IPS-NIHi7 (cell line): ENCODE results near the gene RPS15.
"Not testable (repeated sequence)": the region's sequence is repeated elsewhere in the genome, so short reads cannot be mapped to it uniquely, and the experiment has no call there.

ENCODE experiments used
- DNase-seq: peaks from one replicate; pipeline ENCODE4 v3.0.0; 2012; ENCODE audit warnings: mixed read lengths; ENCODE audit errors: extremely low spot score

The RPS15 gene

DNA sequence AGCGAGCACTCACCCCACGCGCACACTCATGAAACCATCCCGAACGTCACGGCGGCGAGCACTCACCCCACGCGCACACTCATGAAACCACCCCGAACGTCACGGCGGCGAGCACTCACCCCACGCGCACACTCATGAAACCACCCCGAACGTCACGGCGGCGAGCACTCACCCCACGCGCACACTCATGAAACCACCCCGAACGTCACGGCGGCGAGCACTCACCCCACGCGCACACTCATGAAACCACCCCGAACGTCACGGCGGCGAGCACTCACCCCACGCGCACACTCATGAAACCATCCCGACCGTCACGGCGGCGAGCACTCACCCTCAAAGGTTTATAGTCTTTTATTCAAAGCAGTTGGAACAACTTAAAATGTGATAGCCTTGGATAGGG lies 18.1 kb upstream of the RPS15 start:
- DNase-seq, result not testable (repeated sequence)

DNA sequence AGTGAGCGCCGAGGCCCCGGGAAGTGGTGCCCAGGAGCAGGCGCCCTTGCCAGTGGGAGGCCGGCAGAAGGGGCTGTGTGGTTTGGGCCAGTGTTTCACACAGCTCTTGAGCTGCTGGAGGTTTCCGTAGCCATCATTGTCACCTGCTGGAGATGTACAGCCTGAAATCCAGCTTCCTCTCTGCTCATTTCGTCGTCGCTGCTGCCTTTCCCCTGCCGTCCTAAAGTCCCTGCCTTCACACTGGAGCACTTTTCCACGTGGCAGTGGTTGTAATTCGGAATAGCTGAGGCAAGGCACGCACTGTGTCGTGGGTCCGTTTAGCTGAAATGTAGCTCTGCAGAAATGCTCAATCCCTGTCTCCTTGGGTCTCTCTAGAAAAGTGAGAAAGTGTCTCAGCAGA lies 17.6 kb upstream of the RPS15 start:
- DNase-seq, result no peak

DNA sequence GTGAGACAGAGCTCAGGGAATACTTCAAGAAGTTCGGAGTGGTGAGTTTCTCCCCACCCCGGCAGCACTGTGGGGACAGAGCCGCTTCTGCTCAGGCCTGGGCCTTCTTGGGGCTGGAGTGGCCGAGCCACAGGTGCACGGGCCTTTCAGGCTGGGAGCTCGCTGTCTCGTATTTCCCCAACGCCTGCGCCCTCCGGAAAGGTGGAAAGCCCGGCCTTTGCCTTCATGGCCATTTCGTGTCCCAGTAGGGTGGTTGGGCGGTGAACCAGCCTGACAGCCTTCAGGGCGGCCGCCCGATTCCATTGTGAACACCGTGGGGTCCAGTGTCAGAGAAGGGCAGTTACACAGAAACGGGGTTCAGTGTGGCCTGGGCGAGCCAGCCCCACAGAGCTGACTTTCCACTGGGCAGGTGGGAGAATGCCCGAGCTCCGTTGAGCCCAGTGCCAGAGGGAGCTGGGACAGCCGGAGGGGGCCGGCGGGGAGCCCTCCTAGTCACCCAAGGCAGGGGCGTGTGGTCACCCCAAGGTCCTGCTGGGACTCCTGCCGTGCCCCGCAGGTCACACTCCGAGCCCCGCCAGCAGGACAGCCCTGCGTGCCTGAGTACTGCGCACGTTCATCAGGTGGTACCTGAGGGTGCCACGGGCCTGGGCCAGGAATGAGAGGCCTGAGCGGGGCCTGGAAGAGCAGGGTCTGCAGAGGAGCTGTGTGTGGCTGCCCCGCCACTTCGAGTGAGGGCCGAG lies 16.8 kb upstream of the RPS15 start:
- no peak for DNase-seq

DNA sequence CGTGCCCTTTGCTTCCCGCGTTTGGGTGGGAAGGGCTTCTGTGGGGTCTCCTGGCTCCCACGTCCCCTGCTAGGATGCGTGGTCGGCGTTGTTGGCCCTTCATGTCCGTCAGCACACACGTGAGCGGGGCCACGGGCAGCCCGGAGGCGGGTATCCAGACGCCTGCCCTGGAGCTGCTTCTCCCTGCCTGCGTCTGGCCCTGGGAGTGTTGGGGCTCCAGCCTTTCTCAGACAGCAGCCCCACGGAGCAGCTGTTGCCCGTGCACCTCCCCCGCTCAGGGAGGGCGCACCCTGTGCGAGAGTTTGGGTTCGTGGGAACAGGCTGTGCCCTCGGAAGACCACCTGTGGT lies 16.3 kb upstream of the RPS15 start:
- DNase-seq, result no peak

DNA sequence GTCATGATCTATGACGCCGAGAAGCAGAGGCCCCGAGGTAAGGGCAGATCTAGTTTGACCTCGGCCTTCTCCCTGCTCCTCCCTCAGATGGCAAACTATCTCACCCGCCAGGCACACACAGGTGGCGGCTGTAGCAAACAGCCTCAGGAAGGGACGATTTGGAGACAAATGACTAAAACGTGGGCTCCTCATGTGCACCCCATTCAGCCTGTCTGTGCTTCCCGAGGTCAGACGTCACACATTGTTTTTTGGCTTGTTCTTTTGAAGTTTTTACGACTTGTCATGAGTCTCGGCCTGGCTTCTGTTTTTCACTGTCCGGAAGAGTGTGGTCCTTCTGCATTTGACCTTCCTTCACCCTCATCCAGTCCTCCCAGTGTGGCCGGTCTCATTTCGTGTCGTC lies 15.8 kb upstream of the RPS15 start:
- DNase-seq, result no peak

DNA sequence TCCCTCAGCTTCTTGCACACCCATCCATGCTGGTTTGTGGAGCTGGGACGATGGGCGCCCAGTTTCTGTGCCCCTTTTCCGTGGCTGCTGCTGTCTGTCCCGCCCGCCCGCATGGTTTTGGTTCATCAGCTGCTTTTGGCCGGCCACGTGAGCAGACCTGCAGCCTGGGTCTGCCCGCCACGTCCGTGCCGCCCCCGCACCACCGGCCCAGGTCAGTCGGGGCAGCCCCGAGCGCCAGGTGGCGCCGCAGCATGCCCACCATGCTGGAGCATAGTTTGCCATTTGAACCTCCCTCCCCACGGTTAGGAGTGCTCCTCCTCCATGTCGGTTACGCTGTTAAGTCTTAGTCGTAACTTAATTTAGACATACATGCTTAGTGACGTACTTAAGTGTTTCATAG lies 15.3 kb upstream of the RPS15 start:
- no peak for DNase-seq

DNA sequence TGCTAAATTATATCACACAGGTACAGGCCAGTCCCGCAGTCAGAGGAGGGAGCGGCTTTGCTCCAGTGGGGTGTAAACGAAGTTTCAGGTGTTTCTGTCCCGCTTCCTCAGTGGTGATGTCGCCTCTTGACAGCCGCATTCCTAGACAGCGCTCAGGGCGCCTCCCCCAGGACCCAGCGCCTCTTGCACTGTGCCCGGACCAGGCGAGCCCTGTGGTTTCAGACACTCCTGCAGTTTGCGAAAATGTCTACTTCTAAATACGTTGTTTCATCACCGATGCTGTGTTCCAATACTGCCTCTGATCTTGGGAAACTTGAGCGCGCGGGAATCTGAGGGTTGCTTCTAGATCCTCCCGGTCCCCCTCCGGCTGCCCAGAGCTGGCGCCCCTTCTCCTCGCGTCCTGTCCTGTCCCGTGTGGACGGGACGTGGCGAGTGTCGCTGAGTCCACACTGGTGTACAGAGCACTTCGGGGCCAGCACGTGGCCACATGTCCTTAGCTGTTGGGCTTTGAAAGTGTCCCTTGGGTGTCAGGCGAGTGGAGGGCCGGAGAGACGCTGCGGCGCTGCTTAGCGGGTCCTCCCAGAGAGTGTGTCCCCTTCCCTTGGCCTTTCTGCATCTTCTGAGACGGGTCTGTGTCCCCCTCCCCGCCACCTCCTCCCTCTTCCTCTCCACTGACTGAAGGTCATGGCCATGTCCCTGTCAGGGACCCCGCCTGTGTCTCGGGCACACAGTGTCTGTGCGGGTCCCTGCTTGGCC lies 14.6 kb upstream of the RPS15 start:
- no peak for DNase-seq

DNA sequence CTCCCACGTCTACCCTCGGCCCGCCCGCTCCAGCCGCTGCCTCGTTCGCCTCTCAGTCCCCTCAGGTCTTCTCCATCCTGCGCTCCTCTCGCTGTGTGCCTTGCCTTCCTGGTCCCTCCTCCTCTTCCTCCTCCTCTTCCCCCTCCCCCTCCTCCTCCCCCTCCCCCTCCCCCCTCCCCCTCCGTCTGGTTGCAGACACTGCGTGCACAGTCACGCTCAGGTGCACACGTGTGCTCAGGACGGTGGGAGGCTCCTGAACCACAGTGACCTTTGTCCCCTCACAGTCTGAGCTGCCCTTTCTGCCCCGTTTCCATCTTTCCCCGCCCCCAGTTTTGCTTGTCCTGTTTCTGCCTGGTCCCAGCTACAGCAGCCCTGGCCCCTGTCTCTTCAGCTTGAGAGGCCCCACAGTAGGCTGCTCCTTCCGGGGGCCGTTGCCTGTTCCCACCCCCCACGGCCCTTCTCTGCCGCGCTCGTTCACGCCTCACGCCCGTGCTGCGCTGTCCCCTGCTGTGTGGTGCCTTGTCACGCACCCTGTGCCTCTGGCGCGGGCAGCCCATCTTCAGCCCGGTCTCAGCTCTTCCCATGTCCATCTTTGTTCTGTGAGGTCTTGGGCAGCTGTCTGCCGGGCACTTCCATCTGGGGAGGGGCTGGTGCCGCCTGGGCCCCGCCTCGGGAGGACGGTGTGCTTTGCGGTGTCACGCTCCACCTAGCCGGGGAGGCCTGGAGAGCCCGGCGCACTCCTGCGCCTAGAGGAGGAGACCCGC lies 13.8 kb upstream of the RPS15 start:
- DNase-seq, result no peak

DNA sequence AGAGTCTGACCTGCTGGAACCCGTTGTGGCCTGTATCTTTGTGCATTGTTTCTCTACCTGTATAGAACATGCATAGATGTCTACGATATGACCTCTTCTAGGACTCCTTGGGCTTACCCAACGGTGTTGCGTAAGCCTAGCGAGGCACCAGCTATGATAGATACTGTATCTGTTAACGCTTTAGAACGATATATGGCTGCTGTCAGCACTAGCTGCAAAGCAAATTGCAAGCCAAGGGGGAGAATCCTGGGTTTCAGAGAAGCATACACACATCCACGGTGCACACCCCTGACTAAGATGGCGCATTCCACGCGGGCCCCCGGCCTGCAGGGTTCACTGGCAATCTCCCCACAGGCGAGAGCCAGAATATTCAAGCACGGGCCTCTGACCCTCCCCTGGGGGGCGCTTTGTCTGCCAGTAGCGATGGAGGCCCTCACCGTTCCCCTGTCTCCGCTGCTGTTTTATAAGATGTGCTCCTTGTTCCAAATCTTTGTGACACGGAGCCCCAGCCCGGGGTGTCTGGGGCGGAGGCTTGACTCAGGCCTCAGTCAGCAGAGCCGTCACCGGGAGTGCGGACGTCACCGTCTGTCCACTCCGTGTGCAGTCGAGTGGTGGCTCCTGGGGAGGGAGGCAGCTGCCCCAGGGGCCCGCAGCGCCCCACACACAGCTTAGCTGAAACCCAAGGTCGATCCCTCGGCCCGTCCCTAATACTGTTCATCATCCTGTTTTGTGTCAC lies 12.9 kb upstream of the RPS15 start:
- DNase-seq, result no peak

DNA sequence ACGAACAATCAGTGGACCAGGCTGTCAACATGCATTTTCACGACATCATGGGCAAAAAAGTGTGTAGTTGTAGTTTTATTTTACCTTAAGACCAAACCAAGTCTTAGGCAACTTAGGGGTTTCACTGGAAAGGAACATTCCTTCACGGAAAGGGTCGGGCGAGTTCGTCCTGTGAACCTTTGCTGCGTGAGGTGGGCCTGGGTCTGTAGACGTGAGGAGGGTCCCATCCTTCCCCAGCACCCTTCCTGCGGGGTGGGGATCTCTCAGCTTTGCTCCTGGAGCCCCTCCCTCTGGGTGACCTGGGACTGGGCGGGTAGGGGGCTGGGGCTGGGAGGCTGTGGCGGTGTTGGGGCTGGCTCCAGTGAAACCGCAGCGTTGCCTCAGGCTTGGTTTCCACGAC lies 12.3 kb upstream of the RPS15 start:
- no peak for DNase-seq

DNA sequence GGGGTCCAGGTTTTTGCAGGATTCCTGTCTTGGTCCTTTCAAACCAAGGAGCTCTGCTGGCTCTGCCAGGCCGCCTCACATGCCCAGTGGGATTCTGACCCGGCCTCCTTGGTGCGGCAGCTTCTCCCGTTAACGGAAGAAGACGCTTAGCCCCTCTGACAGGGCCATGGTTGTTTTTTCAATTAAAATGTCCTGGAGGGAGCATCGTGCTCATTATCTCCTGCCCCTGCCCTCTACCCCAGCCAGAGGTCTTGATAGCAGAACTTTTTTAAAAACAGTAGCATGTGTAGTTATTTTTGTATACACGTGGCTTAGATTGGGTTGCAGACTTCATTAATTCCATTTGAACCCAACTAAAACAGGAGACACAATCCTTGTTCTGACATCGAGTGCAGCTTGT lies 11.5 kb upstream of the RPS15 start:
- no peak for DNase-seq

DNA sequence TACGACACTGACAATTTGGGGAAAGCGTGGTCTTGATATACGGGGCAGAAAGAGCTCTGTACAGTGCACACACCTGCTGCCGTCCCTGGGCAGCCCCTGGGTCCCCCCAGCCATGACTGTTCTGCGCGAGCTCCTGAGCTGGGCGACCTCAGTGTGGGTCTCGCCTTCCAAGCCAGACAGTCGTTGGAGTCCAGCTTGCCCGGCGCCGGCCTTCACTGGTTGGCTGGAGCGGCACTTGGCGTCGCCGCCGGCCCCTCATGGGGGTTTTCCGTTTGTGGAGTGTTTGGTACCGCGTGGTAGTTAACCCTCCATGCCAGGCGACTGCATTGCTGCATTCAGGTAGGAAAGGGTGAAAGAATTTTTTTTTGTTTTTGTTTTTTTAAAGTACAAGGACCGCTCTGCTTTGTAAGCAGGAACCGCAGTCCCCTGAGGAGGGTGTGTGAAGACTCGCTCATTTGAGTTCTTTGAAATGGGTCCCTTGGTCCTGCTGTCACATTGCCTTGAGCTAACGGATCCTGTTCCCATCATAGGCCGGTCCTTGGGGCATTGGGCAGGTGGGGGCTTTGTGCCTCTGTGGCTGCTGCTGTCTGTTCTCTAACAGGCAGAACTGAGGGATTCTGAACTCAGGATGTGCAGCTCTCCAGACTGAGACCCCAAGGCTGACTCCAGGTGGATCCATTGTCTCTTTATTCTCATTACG lies 10.8 kb upstream of the RPS15 start:
- DNase-seq, result no peak

DNA sequence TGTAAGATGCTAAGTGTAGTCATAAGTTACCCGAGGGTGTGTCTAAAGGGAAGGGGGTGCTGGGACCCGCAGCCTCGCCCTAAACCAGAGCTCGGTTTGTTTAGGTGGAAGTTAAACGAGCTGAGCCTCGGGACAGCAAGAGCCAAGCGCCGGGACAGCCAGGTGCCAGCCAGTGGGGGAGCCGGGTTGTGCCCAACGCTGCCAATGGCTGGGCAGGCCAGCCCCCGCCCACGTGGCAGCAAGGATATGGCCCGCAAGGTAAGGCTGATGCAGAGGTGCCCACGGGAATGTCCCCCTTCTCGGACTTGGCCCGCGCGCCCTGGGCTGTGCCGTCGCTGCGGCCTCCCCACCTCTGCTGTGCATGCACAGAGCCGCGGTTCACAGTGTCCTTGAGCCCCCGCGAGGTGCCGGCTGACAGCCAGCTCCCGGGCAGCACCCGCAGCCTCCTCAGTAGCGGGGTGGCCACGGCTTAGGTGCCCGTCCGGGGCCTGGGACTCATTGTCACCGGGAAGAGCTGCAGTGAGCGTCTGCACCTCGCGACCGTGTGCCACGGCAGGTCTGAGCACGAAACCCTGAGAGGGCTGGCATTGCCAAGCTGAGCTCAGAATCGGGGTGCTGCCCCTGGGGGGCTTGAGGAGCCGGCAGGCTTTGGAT lies 9.3 kb upstream of the RPS15 start:
- no peak for DNase-seq

DNA sequence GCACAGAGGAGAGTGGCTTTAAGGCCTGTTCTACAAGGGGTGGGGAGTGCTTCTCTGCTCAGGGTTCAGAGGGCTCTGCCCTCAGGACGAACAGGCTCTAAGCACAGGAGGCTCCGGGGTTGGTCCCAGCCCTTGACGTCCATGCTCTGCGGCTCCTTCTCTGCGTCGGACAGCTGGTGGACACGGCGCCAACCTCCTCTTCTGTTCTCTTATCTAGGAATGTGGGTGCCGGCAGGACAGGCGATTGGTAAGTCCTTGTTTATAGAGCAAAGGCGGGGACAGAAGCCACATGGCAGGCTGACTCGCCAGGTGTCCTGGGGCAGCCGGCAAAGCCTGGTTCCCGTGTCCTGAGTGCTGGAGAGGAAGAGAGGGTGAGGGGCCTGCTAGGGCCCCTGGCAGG lies 8.4 kb upstream of the RPS15 start:
- no peak for DNase-seq

DNA sequence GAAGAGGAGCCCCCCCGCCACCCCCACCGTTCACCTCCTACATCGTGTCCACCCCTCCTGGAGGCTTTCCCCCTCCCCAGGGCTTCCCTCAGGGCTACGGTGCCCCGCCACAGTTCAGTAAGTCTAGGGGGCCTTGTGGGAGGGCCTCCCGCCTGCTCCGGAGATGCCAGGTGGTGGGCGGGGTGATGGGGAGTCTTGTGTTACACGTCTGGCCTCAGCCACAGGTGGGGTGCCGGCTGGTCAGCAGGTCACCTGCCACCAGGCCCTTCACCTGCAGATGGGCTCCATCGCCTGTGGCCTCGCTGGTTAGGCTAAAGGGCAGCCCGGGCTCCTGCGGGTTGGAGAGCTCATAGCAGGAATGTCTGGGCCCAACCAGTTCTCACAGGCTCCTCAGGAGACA lies 8.0 kb upstream of the RPS15 start:
- no peak for DNase-seq

DNA sequence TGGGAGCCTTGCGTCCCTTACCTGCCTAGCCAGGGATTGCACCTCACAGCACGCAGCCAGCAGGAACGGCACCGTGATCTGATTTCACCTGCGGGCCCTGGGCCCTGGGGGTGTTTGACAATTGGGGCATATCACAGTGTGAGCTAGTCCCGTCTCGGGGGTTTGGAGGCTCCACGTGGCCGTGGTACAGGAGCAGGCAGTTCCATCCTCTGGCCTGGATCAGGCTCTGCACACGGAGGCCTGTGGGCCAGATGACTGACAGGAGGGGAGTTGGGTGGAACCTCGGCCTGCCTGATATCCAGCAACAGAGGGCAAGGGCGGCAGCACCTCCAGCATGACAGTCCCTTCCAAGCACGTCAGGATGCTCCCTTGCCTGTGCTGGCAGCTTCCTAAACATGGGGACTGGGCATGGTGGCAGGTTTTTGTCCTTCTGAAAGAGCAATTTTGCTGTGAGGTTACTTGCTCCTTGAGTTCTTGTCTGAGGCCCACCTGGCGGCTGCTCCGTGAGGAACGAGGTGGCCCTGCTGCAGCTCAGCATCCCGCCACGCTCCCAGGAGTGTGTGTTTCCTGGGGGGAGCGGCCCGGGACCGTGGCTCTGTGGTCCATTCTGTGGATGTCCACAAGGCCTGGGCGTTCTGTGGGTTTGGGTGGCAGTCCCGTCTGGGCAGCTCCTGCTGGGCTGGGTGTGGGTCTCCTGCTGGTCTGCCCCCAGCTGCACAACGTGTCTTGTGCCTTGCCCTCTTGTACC lies 6.3 kb upstream of the RPS15 start:
- no peak for DNase-seq

DNA sequence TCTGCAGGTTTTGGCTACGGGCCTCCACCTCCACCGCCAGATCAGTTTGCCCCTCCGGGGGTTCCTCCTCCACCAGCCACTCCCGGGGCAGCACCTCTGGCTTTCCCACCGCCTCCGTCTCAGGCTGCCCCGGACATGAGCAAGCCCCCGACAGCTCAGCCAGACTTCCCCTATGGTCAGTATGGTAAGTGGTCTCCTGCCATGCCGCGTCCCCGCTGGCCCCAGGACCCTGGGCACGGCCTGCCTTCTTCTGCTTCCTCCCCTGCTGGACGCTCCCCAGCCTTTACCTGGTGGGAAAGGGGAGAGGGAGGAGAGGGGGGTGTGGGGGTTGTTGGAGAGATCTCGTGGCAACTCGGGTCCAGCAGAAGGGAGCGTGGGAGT lies 5.7 kb upstream of the RPS15 start:
- no peak for DNase-seq

DNA sequence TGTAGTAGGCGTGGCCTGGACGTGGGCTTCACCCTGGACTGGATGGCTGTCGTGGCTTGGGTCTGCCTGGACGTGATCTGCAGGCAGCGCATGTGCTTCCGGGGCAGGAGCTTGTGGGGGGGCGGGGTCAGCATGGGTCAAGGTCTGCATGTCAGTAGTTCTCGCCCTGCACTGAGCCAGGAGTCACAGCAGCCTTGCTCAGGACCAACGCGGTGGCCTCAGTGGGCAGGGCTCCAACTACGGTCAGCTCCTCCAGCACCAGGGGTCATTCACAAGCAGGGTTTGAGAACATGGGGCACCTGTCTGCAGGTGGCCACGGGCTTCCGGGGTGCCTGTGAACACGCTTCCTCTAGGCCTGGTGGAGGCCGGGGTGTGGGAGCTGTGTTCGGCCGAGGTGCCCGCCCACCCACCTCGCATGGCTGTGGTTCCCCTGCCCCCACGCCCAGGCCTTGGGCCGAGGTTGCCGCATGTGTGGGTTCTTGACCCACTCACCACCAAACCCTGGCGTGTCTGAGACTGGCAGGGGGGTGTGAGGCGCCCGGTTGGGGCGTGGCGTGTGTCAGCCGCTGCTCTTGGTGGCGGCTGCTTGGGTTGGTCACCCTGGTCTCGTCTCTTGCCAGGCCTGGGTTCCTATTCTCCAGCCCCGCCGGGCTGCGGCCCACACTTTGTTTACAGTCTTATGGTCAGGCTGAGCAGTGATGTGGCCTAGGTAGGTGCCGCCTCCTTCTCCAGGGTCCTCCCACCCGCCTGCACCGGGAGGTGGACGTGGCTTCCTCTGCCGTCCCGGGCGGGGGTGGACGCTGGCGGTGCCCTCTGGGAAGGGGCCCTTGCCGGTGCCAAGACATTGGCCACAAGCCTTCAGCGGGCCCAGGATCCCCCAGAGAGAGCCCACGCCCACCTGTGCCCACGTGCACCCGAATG lies 4.8 kb upstream of the RPS15 start:
- DNase-seq, result no peak

DNA sequence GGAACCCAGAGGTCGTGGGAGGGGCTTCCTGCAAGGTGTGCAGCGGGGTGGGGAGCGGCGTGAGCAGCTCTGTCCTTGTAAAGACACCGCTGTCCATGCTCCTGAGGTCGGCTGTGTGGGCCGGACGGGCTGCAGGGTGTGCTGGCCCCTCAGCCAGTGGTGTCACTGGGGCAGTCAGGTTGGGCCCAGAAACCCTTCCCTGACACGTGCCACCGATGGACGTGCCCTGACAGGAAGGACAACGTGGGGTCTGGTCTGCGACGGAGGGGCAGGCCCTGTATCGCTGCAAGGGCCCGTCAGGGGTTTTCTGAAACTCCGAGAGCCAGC lies 4.2 kb upstream of the RPS15 start:
- DNase-seq, result no peak
